SKM-1 treated with dmso at 0.1 percent for 144 hours (cell line): ENCODE results near the gene LDHB.
"Not testable (repeated sequence)": the region's sequence is repeated elsewhere in the genome, so short reads cannot be mapped to it uniquely, and the experiment has no call there.

ENCODE experiments used
- DNase-seq: peaks from one replicate; lab custom pipeline; 2025; ENCODE audit not compliant: unreplicated experiment; lab: John Stamatoyannopoulos, UW

Gene LDHB

DNA sequence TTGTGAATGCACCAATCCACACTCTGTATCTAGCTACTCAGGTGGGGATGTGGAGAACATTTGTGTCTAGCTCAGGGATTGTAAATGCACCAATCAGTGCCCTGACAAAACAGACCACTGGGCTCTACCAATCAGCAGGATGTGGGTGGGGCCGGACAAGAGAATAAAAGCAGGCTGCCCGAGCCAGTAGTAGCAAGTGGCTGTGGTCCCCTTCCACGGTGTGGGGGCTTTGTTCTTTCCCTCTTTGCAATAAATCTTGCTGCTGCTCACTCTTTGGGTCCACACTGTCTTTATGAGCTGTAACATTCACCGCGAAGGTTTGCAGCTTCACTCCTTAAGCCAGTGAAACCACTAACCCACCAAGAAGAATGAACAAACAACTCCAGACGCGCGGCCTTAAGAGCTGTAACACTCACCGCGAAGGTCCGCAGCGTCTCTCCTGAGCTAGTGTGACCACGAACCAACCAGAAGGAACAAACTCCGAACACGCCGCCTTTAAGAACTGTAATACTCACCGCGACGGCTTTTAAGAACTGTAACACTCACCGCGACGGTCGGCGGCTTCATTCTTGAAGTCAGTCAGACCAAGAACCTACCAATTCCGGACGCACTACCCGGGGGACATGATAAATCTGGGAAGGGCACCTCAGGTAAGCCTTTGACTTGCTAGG lies 4.6 kb upstream of the LDHB start:
- DNase-seq: no peak

DNA sequence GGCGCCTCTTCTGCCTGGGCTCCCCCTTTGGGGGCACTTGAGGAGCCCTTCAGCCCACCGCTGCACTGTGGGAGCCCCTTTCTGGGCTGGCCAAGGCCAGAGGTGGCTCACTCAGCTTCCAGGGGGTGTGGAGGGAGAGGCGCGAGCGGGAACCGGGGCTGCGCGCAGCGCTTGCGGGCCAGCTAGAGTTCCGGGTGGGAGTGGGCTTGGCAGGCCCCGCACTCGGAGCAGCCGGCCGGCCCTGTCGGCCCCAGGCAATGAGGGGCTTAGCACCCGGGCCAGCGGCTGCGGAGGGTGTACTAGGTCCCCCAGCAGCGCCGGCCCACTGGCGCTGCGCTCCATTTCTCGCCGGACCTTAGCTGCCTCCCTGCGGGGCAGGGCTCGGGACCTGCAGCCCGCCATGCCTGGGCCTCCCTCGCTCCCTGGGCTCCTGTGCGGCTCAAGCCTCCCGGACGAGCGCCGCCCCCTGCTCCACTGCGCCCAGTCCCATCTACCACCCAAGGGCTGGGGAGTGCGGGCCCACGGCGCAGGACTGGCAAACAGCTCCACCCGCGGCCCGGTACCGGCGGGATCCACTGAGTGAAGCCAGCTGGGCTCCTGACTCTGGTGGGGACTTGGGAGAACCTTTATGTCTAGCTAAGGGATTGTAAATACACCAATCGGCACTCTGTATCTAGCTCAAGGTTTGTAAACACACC lies 3.9 kb upstream of the LDHB start:
- DNase-seq: not testable (repeated sequence)

DNA sequence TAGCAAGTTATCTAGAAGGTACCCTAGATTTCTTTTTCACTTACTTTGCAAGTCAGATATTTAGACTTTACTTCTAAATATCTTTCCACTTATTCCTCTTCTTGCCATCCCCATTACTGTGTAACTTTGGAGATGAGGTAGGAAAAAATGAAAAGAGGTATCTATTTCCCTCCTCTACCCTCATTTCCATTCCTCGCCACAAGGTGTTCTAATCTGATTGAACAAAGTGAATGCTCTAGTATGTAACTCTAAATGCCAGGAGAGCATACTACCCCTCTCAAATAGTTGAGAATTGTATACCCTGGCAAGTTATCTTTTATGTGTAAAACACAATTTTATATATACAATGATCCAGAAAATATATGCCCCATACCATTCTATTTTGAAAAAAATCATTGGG lies 1.7 kb upstream of the LDHB start:
- DNase-seq: no peak

DNA sequence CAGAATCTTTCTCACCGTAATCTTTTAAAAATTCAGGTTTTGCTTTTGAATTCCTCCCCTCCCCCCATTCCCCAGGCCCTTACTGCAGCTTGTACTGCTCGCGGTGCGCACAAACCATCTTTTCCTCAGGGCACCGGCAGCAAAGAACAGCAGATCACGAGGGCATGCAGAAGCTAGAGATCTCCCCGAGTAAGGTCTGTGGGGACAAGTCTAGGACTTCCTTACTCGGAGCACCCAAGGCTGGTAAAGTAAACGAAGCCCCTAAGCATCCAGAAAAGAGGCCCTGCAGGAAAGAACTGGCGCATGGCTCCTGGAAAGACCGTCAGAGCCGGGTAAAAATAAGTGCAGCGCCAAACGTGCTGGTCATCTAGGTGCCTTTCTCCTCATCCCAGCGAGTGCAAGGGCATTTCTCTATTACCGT lies 727 bp downstream of the LDHB start:
- DNase-seq: peak; percentile 13

DNA sequence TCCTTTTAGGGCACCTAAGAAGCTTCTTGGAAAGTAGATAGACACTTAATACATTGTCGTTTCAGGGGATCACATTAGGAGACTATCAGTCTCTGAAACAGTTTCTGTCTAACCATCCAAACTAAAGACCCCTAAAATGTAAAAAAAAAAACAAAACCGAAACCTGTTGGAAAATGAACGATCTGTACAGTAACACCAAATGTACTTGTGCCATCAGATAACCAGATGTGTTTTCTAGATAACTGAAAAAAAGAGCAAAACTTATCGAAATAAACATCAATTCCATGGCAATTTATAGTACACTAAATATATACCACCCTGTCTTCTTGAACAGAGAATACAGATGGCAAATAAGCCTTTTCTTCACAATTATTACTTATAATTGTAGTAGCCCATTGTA lies 2.1 kb downstream of the LDHB start:
- no peak for DNase-seq

DNA sequence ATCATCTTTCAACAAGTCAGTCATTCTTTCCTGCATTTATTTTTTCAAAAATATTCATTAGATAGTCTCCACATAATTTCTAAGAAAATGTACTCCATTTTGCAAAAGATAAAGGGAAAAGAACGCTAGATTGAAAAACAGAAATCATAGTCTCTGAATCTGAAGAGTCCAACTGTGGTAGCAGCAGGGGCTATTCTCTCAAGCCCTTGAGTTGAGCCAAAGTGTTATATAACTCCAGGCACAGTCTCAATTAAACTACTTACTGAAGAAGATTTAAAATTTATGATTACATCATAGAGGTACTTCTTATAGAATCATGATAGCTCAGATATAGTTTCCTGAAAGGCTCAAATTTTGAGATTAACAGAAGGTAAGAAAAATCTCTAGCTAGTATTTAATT lies 5.8 kb downstream of the LDHB start:
- no peak for DNase-seq

DNA sequence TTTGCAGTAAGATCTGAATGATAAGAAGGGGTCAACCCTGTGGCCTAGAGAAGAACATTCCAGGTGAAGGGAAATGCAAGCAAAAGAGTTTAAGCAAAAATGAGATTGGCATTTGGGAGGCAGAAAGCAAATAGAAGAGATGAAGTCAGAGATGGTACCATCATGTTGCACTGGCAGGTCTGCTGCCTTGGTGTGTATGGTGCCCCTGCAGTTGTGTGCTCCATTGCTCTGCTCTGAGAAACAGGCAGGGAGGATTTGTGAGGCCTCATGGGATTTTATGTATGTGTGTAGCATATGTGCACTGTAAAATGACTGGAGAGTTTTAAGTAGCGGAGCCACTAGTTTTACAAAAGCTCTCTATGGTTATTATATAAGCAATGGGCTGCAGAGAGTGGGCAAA lies 6.6 kb downstream of the LDHB start:
- no peak for DNase-seq

DNA sequence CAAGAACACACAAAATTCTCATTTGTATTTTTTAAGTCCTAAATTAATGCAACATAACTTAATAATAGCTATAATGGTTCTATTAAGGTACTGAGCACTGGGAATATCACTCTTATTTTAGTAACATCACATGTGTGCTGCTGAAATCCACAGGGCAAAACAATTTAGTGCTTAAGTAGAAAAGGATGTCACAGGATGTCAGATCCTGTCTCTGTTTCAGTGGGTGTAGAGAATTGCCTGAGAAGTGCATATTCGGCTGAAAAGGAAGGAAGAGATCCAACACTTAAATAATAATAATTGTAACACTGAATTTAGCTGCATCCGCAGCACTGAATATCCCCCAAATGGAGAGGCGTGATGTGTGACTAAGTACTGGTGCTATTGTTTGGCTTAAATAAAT lies 8.6 kb downstream of the LDHB start:
- no peak for DNase-seq

DNA sequence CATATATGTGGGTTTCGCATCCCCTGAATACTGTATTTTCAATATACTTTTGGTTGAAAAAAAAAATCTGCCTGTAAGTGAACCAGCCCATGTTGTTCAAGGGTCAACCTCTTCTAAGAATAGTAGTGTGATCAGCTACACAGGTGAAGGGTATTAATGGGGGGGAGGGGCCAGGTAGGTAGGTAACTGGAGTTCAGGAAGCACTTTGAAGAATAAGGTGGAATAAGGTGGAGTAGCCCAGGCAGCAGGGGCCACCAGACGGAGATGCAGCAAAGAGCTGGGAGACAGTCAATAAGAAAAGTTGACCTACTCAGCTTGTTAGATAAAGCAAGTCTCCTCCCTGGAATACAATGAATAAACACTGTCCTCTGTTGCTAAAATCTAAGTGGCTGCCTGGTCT lies 9.3 kb downstream of the LDHB start:
- DNase-seq: no peak

DNA sequence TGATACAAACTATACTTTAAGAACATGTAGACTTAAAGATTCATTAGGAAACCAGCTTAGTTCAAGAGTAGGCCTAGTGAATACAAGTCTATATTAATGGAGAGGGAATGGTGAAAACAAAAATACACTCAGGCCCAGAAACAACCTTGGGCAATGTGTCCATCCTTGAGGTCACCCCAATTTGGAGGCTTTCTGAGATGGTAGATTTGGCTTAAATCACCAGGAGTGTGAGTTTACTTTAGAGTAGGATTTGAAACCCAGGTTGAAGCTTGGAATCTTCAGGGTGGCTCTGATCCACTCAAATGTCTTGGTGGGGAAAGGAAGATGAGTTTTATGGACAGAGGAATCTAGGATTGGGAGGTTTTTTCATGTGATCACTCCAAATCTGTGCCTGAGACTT lies 10.5 kb downstream of the LDHB start:
- DNase-seq: no peak

DNA sequence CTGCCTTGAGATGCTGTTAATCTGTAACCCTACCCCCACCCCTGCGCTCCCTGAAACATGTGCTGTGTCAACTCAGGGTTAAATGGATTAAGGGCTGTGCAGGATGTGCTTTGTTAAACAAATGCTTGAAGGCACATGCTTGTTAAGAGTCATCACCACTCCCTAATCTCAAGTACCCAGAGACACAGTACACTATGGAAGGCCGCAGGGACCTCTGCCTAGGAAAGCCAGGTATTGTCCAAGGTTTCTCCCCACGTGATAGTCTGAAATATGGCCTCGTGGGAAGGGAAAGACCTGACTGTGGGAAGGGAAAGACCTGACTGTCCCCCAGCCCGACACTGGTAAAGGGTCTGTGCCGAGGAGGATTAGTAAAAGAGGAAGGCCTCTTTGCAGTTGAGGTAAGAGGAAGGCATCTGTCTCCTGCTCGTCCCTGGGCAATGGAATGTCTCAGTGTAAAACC lies 12.6 kb downstream of the LDHB start:
- DNase-seq: not testable (repeated sequence)

DNA sequence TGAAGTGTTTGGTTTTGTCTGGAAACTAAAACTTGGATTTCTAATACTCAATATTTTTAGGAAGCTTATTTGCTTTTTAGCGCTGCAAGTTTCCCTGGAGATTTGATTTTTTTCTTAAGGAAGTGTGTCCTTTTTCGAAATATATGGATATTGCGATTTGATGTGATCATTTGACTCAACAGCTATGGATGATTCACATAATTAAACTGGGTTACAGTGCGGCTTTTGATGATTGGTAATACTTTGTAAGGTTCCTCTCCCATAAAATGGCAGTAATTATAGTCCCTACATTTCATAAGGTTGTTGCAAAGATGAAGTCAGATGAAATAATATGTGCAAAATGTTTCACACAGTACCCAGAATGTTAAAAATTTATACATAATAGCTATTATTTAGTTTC lies 13.1 kb downstream of the LDHB start:
- no peak for DNase-seq

DNA sequence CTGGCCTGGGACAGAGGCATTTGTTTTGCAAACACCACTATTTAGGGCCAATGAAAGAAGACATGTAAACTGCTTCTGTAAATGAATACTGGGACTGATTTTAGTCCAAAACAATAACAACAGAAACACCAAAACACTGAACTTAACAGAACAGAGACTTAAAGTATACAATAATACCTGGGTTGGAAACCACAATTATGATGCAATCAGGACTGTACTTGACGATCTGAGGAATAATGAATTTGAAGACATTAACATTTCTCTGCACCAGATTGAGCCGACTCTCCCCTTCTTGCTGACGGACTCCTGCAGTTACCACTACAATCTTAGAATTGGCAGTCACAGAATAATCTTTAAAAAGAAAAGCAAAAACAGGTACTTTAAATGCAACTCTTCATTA lies 13.9 kb downstream of the LDHB start:
- no peak for DNase-seq

DNA sequence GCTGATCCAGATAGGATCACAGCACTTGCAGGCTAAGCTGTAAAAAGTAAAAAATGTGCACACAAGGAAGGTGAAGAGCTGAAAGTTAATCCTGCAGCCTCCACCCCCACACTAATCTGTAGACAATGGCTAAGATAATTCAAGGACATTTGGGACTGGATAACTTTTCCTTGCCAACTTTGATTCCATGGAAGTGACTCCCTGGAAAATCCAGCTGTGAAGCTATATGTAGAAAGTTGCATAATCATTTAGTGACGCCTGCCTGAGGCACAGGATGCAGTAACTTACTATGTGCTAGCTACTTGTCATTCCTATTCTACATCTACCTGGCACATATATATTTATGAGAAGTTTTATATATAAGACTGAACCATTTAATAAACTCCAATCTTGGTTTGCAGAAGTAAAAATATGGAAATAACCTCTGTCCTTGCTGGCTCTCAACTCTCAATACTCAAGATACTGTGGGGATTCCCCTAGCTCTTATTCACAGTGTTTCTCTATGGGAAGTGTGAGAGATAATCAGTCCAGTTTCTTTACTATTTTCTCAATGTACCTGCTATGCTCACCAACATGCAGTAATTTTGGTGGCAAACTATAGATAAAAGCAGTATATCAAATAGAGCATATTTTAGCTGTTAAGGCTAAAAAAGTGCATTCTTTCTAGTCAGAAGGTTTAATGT lies 14.8 kb downstream of the LDHB start:
- DNase-seq: no peak

DNA sequence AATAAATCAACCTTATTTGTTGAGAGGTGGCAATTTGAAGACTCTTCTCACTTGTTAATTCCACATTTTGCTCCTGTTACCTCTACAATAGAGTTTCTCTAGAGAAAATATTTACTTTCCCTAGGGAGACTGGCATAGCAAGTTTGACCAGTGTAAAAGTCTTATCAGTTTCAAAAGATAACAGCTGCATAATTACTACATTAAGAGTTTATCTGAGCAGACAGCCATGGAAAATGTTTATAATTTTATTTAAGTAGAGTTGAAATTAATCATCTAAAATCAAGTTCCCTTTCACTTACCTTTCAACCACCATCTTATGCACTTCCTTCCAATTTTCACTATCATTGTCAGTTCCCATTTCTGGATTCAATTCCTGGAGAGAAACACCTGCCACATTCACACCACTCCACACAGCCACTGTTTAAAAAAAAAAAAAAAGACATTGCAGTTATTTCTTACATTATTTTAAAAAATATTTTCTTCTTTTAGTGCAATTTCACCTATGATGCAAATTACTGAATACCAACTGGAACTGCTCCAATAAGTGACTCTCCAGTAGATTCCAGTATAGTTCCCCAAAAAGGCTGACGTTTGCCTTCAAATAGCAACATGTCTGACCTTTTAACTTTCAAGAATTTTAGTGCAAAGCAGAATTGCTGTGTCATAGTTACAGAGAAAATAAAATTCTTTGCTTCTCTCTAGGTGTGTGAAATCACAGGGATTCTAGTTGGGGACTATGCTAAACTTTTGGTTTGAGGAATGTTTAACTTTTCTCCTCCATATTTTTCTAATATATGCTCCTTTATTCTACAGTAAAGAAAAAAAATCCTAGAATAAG lies 19.4 kb downstream of the LDHB start:
- DNase-seq: no peak

DNA sequence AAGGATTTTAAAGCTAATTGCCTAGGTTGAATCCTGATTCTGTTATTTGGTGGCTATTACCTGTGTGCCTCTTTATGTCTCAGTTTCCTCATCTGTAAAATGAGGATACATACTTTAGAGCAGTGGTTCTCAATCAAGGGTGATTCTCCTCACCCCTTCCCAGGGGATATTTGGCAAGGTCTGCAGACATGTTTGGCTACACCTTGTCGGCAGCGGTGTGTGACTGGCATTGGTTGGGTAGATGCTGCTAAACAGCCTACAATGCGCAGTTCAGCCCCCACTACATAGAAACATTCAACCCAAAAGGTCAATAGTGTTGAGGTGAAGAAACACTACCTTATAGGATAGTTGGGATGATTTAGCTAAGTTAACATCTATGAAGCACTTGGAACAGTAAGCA lies 23.4 kb downstream of the LDHB start:
- no peak for DNase-seq

DNA sequence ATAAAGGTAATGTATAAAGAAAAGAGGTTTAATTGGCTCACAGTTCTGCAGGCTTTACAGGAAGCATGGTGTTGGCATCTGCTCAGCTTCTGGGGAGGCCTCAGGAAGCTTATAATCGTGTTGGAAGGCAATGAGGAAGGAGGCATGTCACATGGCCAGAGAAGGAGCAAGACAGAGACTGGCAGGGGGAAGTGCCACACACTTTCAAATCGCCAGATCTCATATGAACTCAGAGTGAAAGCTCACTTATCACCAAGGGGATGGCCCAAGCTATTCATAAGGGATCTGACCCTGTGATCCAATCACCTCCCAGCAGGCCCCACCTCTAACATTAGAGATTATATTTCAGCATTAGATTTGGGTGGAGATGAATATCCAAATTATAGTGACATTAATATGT lies 26.3 kb downstream of the LDHB start:
- no peak for DNase-seq

DNA sequence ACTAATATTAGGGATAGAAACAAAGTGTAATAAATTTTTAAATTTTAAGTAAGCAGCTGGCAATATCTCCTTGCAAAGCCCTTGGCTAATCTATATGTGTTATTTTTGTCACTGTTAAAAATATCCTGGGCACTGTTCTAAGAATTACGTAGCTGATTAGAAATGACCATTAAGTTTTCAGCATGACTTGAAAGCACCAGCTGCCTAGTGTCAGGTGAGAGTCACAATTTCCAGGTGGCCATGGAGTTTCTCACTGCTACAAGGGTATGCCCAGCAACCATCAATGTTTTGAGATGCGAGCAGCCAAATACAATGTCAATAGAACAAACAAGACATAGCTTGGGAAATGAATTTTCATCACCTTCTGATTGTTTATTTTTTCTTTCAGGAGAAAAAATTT lies 29.7 kb downstream of the LDHB start:
- DNase-seq: no peak

DNA sequence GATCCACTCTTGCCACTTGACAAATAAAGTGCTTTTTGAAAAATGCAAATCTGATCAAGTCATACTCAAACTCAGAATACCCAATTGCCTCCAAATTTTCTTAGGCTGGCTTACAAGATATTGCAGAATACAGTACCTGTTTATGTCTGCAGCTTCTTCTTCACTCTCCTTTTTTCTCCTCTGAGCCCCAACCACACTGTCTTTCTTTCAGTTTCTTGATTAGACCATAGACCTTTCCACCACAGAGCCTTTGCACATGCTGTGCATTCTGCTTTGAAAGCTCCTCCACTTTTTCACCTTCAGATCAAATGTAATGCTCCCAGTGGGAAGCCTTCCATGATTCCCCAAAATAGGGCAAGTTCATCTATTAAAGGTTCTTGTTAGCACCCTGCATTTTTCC lies 39.1 kb downstream of the LDHB start:
- no peak for DNase-seq

DNA sequence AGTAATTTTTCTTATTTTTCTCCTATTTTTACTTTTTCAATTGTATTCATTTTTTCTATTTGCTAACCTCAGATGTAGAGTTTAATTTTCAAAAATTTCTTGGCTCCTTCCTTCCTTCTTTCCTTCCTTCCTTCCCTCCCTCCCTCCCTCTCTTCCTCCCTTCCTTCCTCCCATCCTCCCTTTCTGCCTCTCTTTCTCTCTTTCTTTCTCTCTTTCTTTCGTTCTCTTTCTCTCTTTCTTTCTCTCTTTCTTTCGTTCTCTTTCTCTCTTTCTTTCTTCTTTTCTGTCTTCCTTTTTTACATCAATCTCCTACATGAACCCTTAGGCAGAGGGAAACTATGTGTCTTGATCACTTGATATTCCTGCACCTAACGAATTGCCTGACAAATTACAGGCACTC lies 40.6 kb downstream of the LDHB start:
- DNase-seq: no peak

DNA sequence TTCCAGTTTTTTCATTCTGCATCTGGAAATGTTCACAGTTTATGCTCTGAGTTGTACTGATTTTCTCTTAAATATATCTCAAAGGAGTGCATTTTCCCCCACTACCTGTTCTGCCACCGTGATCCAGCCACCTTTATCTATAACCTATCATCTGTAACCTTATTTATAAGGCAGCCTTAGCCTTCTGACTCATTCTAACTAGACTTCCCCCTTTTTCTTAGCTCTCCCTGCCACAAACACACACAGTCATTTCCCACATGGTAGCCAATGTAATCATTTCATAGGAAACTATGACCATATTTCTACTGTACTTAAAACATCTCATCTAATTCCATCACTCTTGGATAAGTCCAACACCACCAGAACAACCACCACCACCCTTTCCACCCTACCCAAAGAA lies 42.2 kb downstream of the LDHB start:
- peak; percentile 55 for DNase-seq
